Esophagus muscularis mucosa (tissue), 3 donors: ENCODE results near the gene NOD1.

Experiments used
- CTCF ChIP-seq, 3 experiments: fragments of 200-600 bp in 2 of 3; fragments of 450-650 bp in 1 of 3; sonication (generic) in 2 of 3; IDR thresholded peaks; one replicate each; pipeline ENCODE4 v1.5.1; 2017 to 2019; ENCODE audit warnings: antibody characterized with exemption in 3 of 3, mild to moderate bottlenecking in 2 of 3, moderate library complexity in 1 of 3
- EP300 ChIP-seq: sonication (generic); formaldehyde crosslinking; IDR thresholded peaks from one replicate; pipeline ENCODE4 v1.6.1; 2017; ENCODE audit warnings: antibody characterized with exemption

GRCh38 chr7:30474485-30474884 lies 4.1 kb downstream of the NOD1 start:
- TF ChIP-seq EP300 = no peak
- TF ChIP-seq CTCF (IDR thresholded peaks at IDR 0.05) = no peak
